DOHH2 (cell line): ENCODE measurements around the gene SLC22A4.

Experiments
- H3F3A ChIP-seq: fragments of 200-600 bp; sonication (generic), shearing (Covaris generic); 2 replicates; pipeline ENCODE4 v1.6.0; 2016; ENCODE audit warnings: antibody characterized with exemption, mild to moderate bottlenecking; ENCODE audit not compliant: control insufficient read depth, insufficient read depth
- H3K27ac ChIP-seq: fragments of 200-600 bp; sonication (generic); 2 replicates; pipeline ENCODE4 v1.5.1; 2014; ENCODE audit warnings: low read depth, mild to moderate bottlenecking, low read length, moderate library complexity
- H3K27me3 ChIP-seq: fragments of 200-600 bp; sonication (generic); 2 replicates; pipeline ENCODE4 v1.6.1; 2014; ENCODE audit warnings: mild to moderate bottlenecking, low read length, mixed read lengths; ENCODE audit not compliant: control insufficient read depth
- H3K36me3 ChIP-seq: fragments of 200-600 bp; sonication (generic); 2 replicates; pipeline ENCODE4 v1.6.1; 2014; ENCODE audit warnings: mild to moderate bottlenecking, low read length, moderate library complexity, mixed read lengths; ENCODE audit not compliant: control insufficient read depth
- H3K4me1 ChIP-seq: fragments of 200-600 bp; sonication (generic); 2 replicates; pipeline ENCODE4 v1.6.1; 2014; ENCODE audit warnings: mild to moderate bottlenecking, low read length, mixed read lengths; ENCODE audit not compliant: control insufficient read depth
- H3K4me2 ChIP-seq: fragments of 200-600 bp; sonication (generic); 2 replicates; pipeline ENCODE4 v1.6.0; 2014; ENCODE audit warnings: mild to moderate bottlenecking, low read length, moderate library complexity
- H3K4me3 ChIP-seq: fragments of 200-600 bp; sonication (generic); 2 replicates; pipeline ENCODE4 v1.5.1; 2014; ENCODE audit warnings: mild to moderate bottlenecking, low read length, mixed read lengths
- H3K79me2 ChIP-seq: fragments of 200-600 bp; sonication (generic); 2 replicates; pipeline ENCODE4 v1.6.1; 2014; ENCODE audit warnings: mild to moderate bottlenecking, low read length, mixed read lengths; ENCODE audit not compliant: control insufficient read depth
- H3K9me2 ChIP-seq: fragments of 200-600 bp; sonication (generic); replicated peaks from 2 replicates; pipeline ENCODE4 v1.6.1; 2014; ENCODE audit warnings: mild to moderate bottlenecking, low read length, mixed read lengths; ENCODE audit not compliant: control insufficient read depth
- H3K9me3 ChIP-seq: fragments of 200-600 bp; sonication (generic); 2 replicates; pipeline ENCODE4 v1.6.1; 2014; ENCODE audit warnings: antibody characterized with exemption, low read length, mixed read lengths; ENCODE audit not compliant: control insufficient read depth, insufficient read depth
- H4K20me1 ChIP-seq: fragments of 200-600 bp; sonication (generic); 2 replicates; pipeline ENCODE4 v1.6.0; 2014; ENCODE audit warnings: low read depth, mild to moderate bottlenecking, antibody characterized with exemption, low read length, moderate library complexity; ENCODE audit not compliant: control insufficient read depth, insufficient read depth
- EZH2phosphoT487 ChIP-seq: fragments of 200-600 bp; sonication (generic); IDR thresholded peaks from 2 replicates; pipeline ENCODE4 v1.6.1; 2017; ENCODE audit warnings: borderline replicate concordance, mild to moderate bottlenecking, antibody characterized with exemption, low read length, moderate library complexity, mixed read lengths
- TF ChIP-seq, protein P1 (sequence below): fragments of 200-600 bp; sonication (generic); IDR thresholded peaks from one replicate; pipeline ENCODE4 v1.5.1; 2014; ENCODE audit warnings: antibody characterized with exemption, mild to moderate bottlenecking, low read depth, low read length; ENCODE audit not compliant: poor library complexity, severe bottlenecking

SLC22A4 gene

DNA sequence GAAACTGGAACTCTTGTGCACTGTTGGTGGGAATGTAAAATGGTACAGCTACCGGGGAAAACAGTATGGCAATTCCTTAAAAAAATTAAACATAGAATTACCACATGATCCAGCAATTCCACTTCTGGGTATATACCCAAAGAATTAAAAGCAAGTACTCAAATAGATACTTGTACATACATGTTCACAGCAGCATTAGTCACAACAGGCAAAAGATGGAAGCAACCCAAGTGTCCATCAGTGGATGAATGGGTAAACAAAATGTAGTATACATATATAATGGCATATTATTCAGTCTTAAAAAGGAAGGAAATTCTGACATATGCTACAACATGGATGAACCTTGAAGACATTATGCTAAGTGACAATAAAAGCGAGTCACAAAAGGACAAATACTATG lies 67.9 kb downstream of the SLC22A4 start:
- no peaks in the 10 kb centered on the region for H3K9me2 ChIP-seq
- H3K79me2 ChIP-seq = no peaks in the 10 kb centered on the region
- H3K4me2 ChIP-seq = no peak overlapping the region
- no peaks in the 10 kb centered on the region for H3F3A ChIP-seq
- H3K4me1 ChIP-seq = peaks cover 14% of the 10 kb centered on the region
- no peak overlapping the region for H3K4me3 ChIP-seq
- TF ChIP-seq, protein P1, sequence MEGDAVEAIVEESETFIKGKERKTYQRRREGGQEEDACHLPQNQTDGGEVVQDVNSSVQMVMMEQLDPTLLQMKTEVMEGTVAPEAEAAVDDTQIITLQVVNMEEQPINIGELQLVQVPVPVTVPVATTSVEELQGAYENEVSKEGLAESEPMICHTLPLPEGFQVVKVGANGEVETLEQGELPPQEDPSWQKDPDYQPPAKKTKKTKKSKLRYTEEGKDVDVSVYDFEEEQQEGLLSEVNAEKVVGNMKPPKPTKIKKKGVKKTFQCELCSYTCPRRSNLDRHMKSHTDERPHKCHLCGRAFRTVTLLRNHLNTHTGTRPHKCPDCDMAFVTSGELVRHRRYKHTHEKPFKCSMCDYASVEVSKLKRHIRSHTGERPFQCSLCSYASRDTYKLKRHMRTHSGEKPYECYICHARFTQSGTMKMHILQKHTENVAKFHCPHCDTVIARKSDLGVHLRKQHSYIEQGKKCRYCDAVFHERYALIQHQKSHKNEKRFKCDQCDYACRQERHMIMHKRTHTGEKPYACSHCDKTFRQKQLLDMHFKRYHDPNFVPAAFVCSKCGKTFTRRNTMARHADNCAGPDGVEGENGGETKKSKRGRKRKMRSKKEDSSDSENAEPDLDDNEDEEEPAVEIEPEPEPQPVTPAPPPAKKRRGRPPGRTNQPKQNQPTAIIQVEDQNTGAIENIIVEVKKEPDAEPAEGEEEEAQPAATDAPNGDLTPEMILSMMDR = no peak
- no peak for TF ChIP-seq EZH2phosphoT487
- no peaks in the 10 kb centered on the region for H3K36me3 ChIP-seq
- no peak overlapping the region for H3K27ac ChIP-seq
- no peaks in the 10 kb centered on the region for H4K20me1 ChIP-seq
- no peaks in the 10 kb centered on the region for H3K9me3 ChIP-seq
- no peaks in the 10 kb centered on the region for H3K27me3 ChIP-seq

DNA sequence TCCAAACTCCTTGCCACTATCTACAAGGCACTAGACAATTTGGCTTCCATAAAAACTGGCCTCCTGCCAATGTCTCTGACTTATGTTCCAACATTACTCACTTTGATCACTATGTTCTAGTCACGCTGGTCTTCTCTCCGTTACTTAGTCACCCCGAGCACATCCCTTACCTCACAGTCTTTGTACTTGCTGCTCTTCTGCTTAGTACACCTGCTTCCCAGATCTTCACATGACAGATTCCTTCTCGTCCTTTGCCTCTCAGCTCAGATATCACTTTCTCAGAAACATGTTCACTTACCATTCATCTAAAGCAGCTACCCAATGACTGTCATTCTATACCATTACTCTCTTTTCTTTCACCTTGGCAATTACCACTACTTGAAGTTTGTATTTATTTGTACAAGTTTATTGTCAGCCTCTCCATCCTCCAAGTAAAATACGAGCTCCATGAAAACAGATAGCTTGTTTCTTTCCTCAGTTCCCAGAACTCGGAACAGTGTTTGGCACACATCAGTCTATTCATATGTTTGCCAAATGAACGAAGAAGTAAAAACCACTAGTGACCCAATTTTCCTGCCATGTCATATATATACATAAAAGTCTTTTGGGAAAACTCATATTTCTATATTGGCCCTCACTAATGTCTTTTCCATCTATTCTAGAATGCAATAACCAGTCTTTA lies 69.4 kb downstream of the SLC22A4 start:
- Histone ChIP-seq H3K4me1 (peaks cover under 1% of the 10 kb centered on the region), H3K27me3 (no peaks in the 10 kb centered on the region), H3K79me2 (no peaks in the 10 kb centered on the region), H3K4me2 (no peak overlapping the region), H3K9me2 (no peaks in the 10 kb centered on the region), H3K27ac (no peak overlapping the region), H3F3A (no peaks in the 10 kb centered on the region), H3K9me3 (no peaks in the 10 kb centered on the region), H4K20me1 (no peaks in the 10 kb centered on the region), H3K36me3 (no peaks in the 10 kb centered on the region), H3K4me3 (no peak overlapping the region)
- TF ChIP-seq, protein P1 = no peak
- no peak for TF ChIP-seq EZH2phosphoT487

GRCh38 chr5:132364319-132364718 lies 70.1 kb downstream of the SLC22A4 start:
- no peak overlapping the region for H3K4me2 ChIP-seq
- no peak overlapping the region for H3K27ac ChIP-seq
- no peak overlapping the region for H3K4me3 ChIP-seq
- no peaks in the 10 kb centered on the region for H4K20me1 ChIP-seq
- TF ChIP-seq EZH2phosphoT487 = no peak
- TF ChIP-seq, protein P1 = no peak
- no peaks in the 10 kb centered on the region for H3K27me3 ChIP-seq
- no peaks in the 10 kb centered on the region for H3F3A ChIP-seq
- H3K36me3 ChIP-seq = no peaks in the 10 kb centered on the region
- no peaks in the 10 kb centered on the region for H3K9me3 ChIP-seq
- no peaks in the 10 kb centered on the region for H3K9me2 ChIP-seq
- no peaks in the 10 kb centered on the region for H3K4me1 ChIP-seq
- H3K79me2 ChIP-seq = no peaks in the 10 kb centered on the region
